Ovary (tissue), 9 donors: Measurements from ENCODE around the gene EDC3. TPM values are rescaled to one million over a fixed set of nuclear protein-coding genes. Genes with fewer than 3 reads are reported as not detected.

Experiments
- DNase-seq, 5 donors: peaks; one replicate each; pipeline ENCODE4 v3.0.0-alpha.2; 2019 to 2020
- H3K27ac ChIP-seq, 2 donors: fragments of 200-600 bp; one replicate each; pipeline versions ENCODE4 v1.5.1 to v1.8.0; 2019 to 2022
- H3K27me3 ChIP-seq: fragments of 200-600 bp; one replicate; pipeline ENCODE4 v1.8.0; 2022
- H3K36me3 ChIP-seq: fragments of 200-600 bp; sonication (generic); one replicate; pipeline ENCODE4 v1.5.1; 2019
- H3K4me1 ChIP-seq: one replicate; pipeline ENCODE4 v1.8.1; 2013; ENCODE audit warnings: mild to moderate bottlenecking, moderate library complexity; ENCODE audit not compliant: insufficient read depth
- H3K4me3 ChIP-seq: fragments of 200-600 bp; sonication (generic); one replicate; pipeline ENCODE4 v1.5.1; 2017
- H3K9me3 ChIP-seq, 2 donors: fragments of 200-600 bp in 1 of 2; sonication (generic) in 1 of 2; one replicate each; pipeline versions ENCODE4 v1.5.1 to v1.8.1; 2013 to 2019; ENCODE audit warnings: mild to moderate bottlenecking in 1 of 2, moderate library complexity in 1 of 2
- EP300 ChIP-seq: sonication (generic); formaldehyde crosslinking; IDR thresholded peaks from one replicate; pipeline ENCODE4 v1.6.1; 2017; ENCODE audit warnings: antibody characterized with exemption
- POLR2A ChIP-seq: fragments of 450-650 bp; IDR thresholded peaks from one replicate; pipeline ENCODE4 v1.6.1; 2017; ENCODE audit warnings: antibody characterized with exemption, mild to moderate bottlenecking, moderate library complexity
- WGBS, 3 donors: extraction: QIAGEN DNeasy Blood & Tissue Kit in 1 of 3; methylation state at CpG; one replicate each; pipeline versions ENCODE4 v1.1.5 to v1.1.7; 2013 to 2017; 5-methylcytosine and 5-hydroxymethylcytosine counted together
- intact Hi-C, 4 donors: fragments of 100-400 bp; cut with DNase I; formaldehyde crosslinking; loops; one replicate each; pipeline versions ENCODE4 v1.11.0 to v1.15.1; 2022 to 2023
- polyA plus RNA-seq, 2 donors: library from polyadenylated mRNA; stranded (reverse); fragments of 200-250 nt in 1 of 2; fragments of 350-450 nt in 1 of 2; fragmentation: Illumina TruSeq in 1 of 2; extraction: RNeasy Lipid Tissue Mini Kit (QIAGEN cat#74804) in 1 of 2; gene quantifications; one replicate each; pipeline ENCODE4 v1.2.3, GENCODE V29; 2013 to 2014
- total RNA-seq, 7 donors: library from RNA; depleted of rRNA in 2 of 7; stranded (reverse); fragments of >200 nt in 2 of 7; fragmentation: NEBNext Ultra II Directional in 3 of 7; extraction: Animal tissue kit (Norgen Biotek cat#: 25700) in 3 of 7; gene quantifications; one replicate each; pipeline versions ENCODE4 v1.1.0 to v1.2.4, GENCODE V29; 2016 to 2023
- TF ChIP-seq, protein P1 (sequence below), 3 donors: fragments of 450-650 bp in 2 of 3; fragments of 200-600 bp in 1 of 3; IDR thresholded peaks; one replicate each; pipeline versions ENCODE4 v1.5.1 to v1.8.0; 2016 to 2022; ENCODE audit warnings: antibody characterized with exemption in 3 of 3, mild to moderate bottlenecking in 1 of 3
- donor health status: DM: no; HTN: no; CAD: no; lungs with moderate emphysema.
- donor health status: DM: no; HTN: no; CAD: no.
- donor health status: Bipolar disorder and iron deficiency.
- donor health status: DM: yes; HTN: yes; CAD: no.
- donor health status: DM: no; HTN: no; CAD: no.
- donor health status: DM: yes; HTN: yes; CAD: no.

EDC3 gene
- total and polyA plus RNA-seq, 9 donors, result 10.6 to 44.5 (median 34.2) TPM

DNA sequence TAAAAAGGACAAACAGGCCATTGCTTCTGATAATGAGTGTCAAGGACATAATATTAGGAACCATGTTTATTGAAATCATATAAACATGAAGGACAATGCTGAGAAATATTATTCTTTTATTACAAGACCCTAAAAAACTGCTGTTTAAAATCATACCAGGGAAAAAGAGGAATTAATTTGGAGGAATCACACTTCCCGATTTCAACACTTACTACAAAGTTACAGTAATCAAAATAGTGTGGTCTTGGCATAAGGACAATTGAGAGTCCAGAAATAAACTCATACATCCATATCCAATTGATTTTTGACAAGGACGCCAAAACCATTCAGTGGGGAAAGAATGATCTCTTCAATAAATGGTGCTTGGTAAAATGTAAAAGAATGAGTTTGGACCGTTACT, 16.5 kb upstream of the EDC3 start:
- Histone ChIP-seq H3K4me1 (no peaks in the 10 kb centered on the region), H3K27ac (no peak overlapping the region), H3K36me3 (no peaks in the 10 kb centered on the region), H3K4me3 (no peak overlapping the region), H3K27me3 (no peaks in the 10 kb centered on the region), H3K9me3 (no peaks in the 10 kb centered on the region)
- TF ChIP-seq, protein P1, sequence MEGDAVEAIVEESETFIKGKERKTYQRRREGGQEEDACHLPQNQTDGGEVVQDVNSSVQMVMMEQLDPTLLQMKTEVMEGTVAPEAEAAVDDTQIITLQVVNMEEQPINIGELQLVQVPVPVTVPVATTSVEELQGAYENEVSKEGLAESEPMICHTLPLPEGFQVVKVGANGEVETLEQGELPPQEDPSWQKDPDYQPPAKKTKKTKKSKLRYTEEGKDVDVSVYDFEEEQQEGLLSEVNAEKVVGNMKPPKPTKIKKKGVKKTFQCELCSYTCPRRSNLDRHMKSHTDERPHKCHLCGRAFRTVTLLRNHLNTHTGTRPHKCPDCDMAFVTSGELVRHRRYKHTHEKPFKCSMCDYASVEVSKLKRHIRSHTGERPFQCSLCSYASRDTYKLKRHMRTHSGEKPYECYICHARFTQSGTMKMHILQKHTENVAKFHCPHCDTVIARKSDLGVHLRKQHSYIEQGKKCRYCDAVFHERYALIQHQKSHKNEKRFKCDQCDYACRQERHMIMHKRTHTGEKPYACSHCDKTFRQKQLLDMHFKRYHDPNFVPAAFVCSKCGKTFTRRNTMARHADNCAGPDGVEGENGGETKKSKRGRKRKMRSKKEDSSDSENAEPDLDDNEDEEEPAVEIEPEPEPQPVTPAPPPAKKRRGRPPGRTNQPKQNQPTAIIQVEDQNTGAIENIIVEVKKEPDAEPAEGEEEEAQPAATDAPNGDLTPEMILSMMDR (IDR thresholded peaks at IDR 0.05), result no peak
- TF ChIP-seq POLR2A (no peak), EP300 (no peak)
- 60 to 77% (median 68%) methylated on average over 3 of the region's 3 CpGs for WGBS, 3 donors
- DNase-seq, result no peak
- intact Hi-C loops, result no loop called here

DNA sequence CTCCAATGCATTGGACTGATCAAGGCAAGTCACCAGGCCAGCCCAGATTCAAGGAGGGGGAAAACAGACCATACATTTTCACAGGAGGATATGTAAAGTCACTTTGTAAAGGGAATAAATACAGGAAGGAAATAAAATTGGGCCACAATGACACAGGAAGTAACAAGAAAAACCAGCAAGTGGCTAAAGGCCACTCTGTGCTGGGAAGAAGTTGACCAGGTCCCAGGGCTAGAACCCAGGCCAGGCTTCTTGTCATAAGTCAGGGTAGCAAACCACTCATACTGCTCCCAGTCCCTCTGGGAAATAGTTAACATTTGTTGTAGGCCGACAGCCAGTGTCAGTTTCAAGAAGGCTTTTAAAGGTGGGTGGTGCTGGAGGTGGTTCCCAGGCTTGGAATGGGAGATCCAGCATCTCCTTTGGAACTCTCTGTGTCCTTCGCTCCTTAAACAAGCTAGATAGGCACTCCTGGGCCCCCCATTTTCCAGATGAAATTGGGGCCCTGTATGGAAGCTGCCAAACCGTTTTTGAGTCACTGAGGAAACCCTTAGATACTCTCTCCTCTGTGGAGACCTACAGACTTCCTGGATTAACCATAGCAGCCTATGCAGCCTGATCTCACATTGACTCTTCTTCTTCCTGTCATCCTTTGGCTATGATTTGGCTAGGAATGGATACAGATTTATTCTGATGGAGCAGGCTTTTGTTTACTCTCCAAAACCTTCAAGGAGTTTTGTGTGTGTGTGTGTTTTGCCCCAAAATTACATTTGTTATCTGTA, 14.7 kb upstream of the EDC3 start:
- TF ChIP-seq POLR2A (no peak), EP300 (no peak)
- TF ChIP-seq, protein P1 (IDR thresholded peaks at IDR 0.05), result no peak
- no peak overlapping the region for H3K27ac ChIP-seq
- H3K4me3 ChIP-seq, result no peak overlapping the region
- intact Hi-C loops, result no loop called here
- no peak for DNase-seq
- H3K4me1 ChIP-seq, result no peaks in the 10 kb centered on the region
- H3K27me3 ChIP-seq, result no peaks in the 10 kb centered on the region
- no peaks in the 10 kb centered on the region for H3K36me3 ChIP-seq
- 39 to 53% (median 48%) methylated on average over 3 of the region's 3 CpGs for WGBS, 3 donors
- H3K9me3 ChIP-seq, result no peaks in the 10 kb centered on the region

DNA sequence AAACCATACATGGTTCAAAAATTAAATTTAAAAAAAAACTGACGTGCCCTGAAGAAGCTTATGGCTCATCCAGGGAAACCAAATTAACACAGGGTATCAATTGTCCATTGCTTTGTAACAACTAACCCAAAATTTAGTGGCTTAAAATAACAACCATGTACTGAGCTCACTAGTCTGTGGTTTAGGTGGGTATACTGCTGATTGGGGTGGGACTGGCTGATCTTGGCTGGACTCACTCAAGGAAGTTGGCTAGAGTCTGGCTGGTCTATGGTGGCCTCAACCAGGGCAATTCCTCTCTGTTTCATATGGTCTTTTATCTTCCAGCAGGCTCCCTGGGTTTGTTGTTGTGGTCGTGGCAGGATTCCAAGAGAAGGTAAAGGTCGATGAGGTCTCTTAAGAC, 14.1 kb upstream of the EDC3 start:
- no peaks in the 10 kb centered on the region for H3K27me3 ChIP-seq

DNA sequence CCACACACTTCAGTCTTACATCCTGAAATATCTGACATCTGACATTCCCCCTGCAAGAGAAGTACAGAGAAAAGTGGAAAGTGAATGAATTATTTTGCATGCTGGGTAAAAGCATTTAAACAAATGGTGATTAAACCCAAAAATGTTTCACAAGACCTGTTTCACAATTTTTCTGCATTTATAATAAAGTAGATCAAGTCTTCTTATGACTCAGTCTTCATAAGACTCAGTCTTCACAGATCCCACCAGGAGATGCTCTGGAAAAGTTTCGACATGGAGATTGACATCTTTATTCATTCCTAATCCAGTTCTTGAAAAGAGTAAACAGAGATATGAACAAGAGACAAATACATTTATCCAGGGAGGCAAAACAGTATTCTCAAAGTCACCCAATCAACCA, 13.2 kb upstream of the EDC3 start:
- DNase-seq, result no peak
- TF ChIP-seq EP300 (no peak), POLR2A (no peak)
- TF ChIP-seq, protein P1 (IDR thresholded peaks at IDR 0.05), result no peak
- intact Hi-C loops, result no loop called here
- Histone ChIP-seq H3K9me3 (no peaks in the 10 kb centered on the region), H3K4me3 (no peak overlapping the region), H3K36me3 (no peaks in the 10 kb centered on the region), H3K4me1 (no peaks in the 10 kb centered on the region), H3K27me3 (no peaks in the 10 kb centered on the region), H3K27ac (no peak overlapping the region)
- 57 to 63% (median 61%) methylated on average over 1 of the region's 1 CpG for WGBS, 3 donors

More for the DNA sequence above, 14.1 kb upstream of the EDC3 start:
- WGBS, 3 donors, result 41 to 60% (median 46%) methylated on average over 3 of the region's 3 CpGs
- no peaks in the 10 kb centered on the region for H3K36me3 ChIP-seq
- H3K27ac ChIP-seq, result no peak overlapping the region
- DNase-seq, result no peak
- H3K4me3 ChIP-seq, result no peak overlapping the region
- H3K9me3 ChIP-seq, result no peaks in the 10 kb centered on the region
- intact Hi-C loops, result no loop called here
- TF ChIP-seq POLR2A (no peak), EP300 (no peak)
- TF ChIP-seq, protein P1 (IDR thresholded peaks at IDR 0.05), result no peak
- no peaks in the 10 kb centered on the region for H3K4me1 ChIP-seq
